ENCODE data around the gene DNAL4.
"Not testable (repeated sequence)": the region's sequence is repeated elsewhere in the genome, so short reads cannot be mapped to it uniquely, and the experiment has no call there.

The DNAL4 gene

GRCh38 chr22:38819387-38819940 lies 25.5 kb upstream of the DNAL4 start:
- no peaks in the 10 kb centered on the region for H3K4me1 ChIP-seq (ENCODE audit: control insufficient read depth in 1 of 2, insufficient read depth in 1 of 2, low read depth in 1 of 2, low read length in 1 of 2)
- no peaks in the 10 kb centered on the region for H3K9me3 ChIP-seq
- no peak for TF ChIP-seq CTCF (IDR thresholded peaks at IDR 0.05)
- no peak overlapping the region for H3K4me3 ChIP-seq (ENCODE audit: low read depth in 1 of 2, low read length in 1 of 2)
- peaks cover 28% of the 10 kb centered on the region for H3K27me3 ChIP-seq
- H3K36me3 ChIP-seq, result no peaks in the 10 kb centered on the region
- H3K27ac ChIP-seq, result no peak overlapping the region

- no peak overlapping the region for H3K27ac ChIP-seq
Measured at GRCh38 chr22:38817196-38817595, 23.3 kb upstream of the DNAL4 start.

GRCh38 chr22:38815842-38816241 lies 21.9 kb upstream of the DNAL4 start:
- Histone ChIP-seq H3K27me3 (peaks cover 56% of the 10 kb centered on the region), H3K4me3 (ENCODE audit: low read depth in 1 of 2, low read length in 1 of 2) (no peak overlapping the region), H3K36me3 (no peaks in the 10 kb centered on the region), H3K4me1 (ENCODE audit: control insufficient read depth in 1 of 2, insufficient read depth in 1 of 2, low read depth in 1 of 2, low read length in 1 of 2) (no peaks in the 10 kb centered on the region), H3K9me3 (no peaks in the 10 kb centered on the region), H3K27ac (no peak overlapping the region)
- no peak for TF ChIP-seq CTCF (IDR thresholded peaks at IDR 0.05)

More at GRCh38 chr22:38817196-38817595, 23.3 kb upstream of the DNAL4 start:
- H3K9me3 ChIP-seq, result no peaks in the 10 kb centered on the region
- TF ChIP-seq CTCF (IDR thresholded peaks at IDR 0.05), result no peak
- peaks cover 48% of the 10 kb centered on the region for H3K27me3 ChIP-seq
- H3K4me1 ChIP-seq (ENCODE audit: control insufficient read depth in 1 of 2, insufficient read depth in 1 of 2, low read depth in 1 of 2, low read length in 1 of 2), result no peaks in the 10 kb centered on the region
- H3K36me3 ChIP-seq, result no peaks in the 10 kb centered on the region
- no peak overlapping the region for H3K4me3 ChIP-seq (ENCODE audit: low read depth in 1 of 2, low read length in 1 of 2)

- H3K9me3 ChIP-seq, result no peaks in the 10 kb centered on the region
- no peak overlapping the region for H3K27ac ChIP-seq
- no peaks in the 10 kb centered on the region for H3K4me1 ChIP-seq (ENCODE audit: control insufficient read depth in 1 of 2, insufficient read depth in 1 of 2, low read depth in 1 of 2, low read length in 1 of 2)
- H3K4me3 ChIP-seq (ENCODE audit: low read depth in 1 of 2, low read length in 1 of 2), result no peak overlapping the region
- H3K36me3 ChIP-seq, result no peaks in the 10 kb centered on the region
- peaks cover 36% of the 10 kb centered on the region for H3K27me3 ChIP-seq
- no peak for TF ChIP-seq CTCF (IDR thresholded peaks at IDR 0.05)
Measured at GRCh38 chr22:38811241-38811640, 17.3 kb upstream of the DNAL4 start.

GRCh38 chr22:38805041-38805593 lies 11.2 kb upstream of the DNAL4 start:
- H3K27me3 ChIP-seq, result peaks cover 50% of the 10 kb centered on the region
- H3K27ac ChIP-seq; H3K4me3 ChIP-seq (ENCODE audit: low read depth in 1 of 2, low read length in 1 of 2); H3K4me1 ChIP-seq (ENCODE audit: control insufficient read depth in 1 of 2, insufficient read depth in 1 of 2, low read depth in 1 of 2, low read length in 1 of 2); H3K9me3 ChIP-seq; H3K36me3 ChIP-seq: not testable (repeated sequence)

- no peak overlapping the region for H3K4me3 ChIP-seq (ENCODE audit: low read depth in 1 of 2, low read length in 1 of 2)
- no peak overlapping the region for H3K27ac ChIP-seq
- no peaks in the 10 kb centered on the region for H3K9me3 ChIP-seq
- H3K4me1 ChIP-seq (ENCODE audit: control insufficient read depth in 1 of 2, insufficient read depth in 1 of 2, low read depth in 1 of 2, low read length in 1 of 2), result no peaks in the 10 kb centered on the region
- peaks cover 74% of the 10 kb centered on the region for H3K27me3 ChIP-seq
- no peak for TF ChIP-seq CTCF (IDR thresholded peaks at IDR 0.05)
- H3K36me3 ChIP-seq, result no peaks in the 10 kb centered on the region
Measured at GRCh38 chr22:38802671-38803121, 8.8 kb upstream of the DNAL4 start.

Data from neutrophil (primary cell).